Stimulated activated CD4-positive, alpha-beta T cell treated with anti-CD3 and anti-CD28 coated beads, Interleukin-2, amount 100 ng/mL, for 4 hours (primary cell): ENCODE data around the gene SIGLEC11.
"Not testable (repeated sequence)": the region's sequence is repeated elsewhere in the genome, so short reads cannot be mapped to it uniquely, and the experiment has no call there.

Experiments used
- DNase-seq: peaks from one replicate; pipeline ENCODE4 v3.0.0-alpha.2; 2020; ENCODE audit warnings: low read depth

Gene SIGLEC11

GRCh38 chr19:49924881-49925210, 36.1 kb downstream of the SIGLEC11 start:
- not testable (repeated sequence) for DNase-seq

DNA sequence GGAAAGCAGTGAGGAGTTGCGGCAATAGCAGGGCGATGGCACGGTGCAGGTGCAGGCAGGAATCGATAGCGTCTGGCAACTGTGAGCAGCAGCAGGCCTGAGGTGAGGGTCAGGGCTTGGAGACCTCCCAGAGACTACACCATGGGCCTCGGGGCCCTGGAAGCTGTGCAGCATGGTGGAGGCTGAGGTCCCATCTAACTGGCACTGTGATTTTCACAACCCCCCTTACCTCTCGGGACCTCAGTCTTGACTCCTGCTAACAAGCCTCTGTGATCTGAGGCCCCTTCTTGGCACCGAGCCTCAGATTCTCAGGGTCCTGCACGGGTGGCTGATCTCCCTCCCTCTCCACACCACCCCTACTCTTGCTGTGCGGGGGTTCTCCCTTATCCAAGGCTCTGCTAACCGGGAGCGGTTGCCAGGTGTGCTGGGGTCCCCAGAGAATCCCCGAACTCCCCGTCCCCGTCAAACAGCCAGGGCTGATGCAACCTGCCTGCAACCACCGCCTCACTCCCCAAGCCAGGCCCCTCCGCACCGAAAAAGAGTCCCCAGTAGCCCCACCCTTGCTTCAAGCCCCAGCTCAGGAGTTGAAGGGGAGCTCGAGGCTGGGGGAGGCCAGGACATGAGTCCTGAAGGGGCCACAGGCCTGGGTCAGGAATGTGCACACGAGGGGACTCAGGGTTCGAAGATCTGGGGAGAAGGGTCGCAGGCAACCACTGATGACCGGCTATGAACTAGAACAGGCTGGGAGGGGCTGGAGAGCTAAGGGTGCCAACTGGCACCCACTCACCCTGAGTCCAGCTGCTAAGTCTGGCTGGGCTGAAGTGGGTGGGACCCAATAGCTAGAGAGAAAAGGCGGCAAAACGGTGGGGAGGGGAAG, 36.7 kb downstream of the SIGLEC11 start:
- no peak for DNase-seq

- DNase-seq = no peak
Observed at GRCh38 chr19:49923055-49924003, 37.6 kb downstream of the SIGLEC11 start.

GRCh38 chr19:49921871-49922795, 38.8 kb downstream of the SIGLEC11 start:
- no peak for DNase-seq

- no peak for DNase-seq
Observed at GRCh38 chr19:49920624-49921363, 40.2 kb downstream of the SIGLEC11 start.

DNA sequence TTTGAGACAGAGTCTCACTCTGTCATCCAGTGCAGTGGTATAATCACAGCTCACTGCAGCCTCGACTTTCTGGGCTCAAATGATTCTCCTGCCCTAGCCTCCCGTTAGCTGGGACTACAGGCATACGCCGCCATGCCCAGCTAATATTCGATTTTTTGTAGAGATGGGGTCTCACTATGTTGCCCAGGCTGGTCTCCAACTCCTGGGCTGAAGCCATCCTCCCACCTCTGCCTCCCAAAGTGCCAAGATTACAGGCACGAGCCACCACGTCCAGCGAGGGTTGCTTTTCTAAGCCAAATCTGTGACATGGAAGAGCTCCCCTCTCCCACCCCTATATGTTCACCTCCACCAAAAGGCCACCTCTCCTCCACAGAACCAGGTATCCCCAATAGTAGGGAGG, 42.9 kb downstream of the SIGLEC11 start:
- DNase-seq = no peak

DNA sequence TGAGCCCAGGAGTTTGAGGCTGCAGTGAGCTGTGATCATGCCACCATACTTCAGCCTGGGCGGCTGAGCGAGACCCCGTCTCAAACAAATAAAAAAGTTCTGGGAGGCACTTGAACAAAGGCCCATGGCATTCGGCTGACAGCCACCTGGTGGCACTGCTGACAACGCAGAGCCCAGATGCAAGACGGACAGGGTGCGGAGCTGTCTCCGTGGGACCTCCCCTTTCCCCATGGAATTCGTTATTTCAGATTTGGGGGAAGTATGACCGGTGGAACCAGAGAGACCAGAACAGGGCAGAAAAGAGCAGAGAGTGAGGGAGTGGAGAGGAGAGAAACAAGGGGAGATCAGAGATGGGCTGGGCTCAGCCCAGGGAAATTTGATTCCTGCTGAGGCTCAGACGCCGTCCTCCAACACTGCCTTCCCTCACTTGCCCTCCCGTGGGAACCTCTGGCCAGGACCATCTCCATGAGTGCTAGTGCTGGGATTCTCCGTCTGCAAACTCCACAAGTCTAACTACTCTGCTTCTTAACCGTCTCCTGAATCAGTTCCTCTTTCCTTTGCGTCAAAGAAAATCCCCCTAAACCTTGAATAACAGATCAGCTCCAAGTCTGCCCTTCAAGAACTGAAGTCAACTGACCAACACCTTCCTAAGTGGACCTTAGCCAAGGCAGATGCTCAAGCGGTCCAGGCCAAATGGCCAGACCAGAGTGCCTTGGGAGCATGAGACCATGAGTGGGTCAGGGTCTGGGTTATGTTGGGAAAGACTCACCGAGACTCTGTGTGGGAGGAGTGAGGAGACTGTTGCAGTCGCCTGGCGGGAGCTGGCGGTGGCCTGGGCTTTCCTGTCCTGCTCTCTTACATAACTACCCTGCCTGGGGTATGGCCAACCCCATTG, 43.9 kb downstream of the SIGLEC11 start:
- no peak for DNase-seq

- DNase-seq = no peak
Observed at GRCh38 chr19:49915271-49915670, 45.7 kb downstream of the SIGLEC11 start.

DNA sequence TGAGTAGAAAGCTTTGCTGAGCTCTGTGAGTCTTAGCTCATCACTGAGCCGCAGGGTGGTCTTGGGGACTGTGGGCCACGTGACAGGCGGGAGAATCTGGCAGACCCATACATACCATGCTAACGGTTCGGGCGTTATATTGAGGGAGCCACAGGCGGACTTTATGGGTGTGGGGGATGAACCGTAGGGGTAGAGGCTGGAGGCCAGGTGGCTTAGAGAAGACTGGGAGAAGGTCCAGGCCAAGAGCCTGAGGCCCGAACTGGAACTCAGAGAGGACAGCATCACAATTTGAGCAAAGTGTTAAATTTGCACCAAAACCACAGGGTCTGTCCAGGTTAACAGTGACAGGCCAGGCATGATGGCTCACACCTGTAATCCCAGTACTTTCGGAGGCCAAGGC, 47.3 kb downstream of the SIGLEC11 start:
- no peak for DNase-seq

DNA sequence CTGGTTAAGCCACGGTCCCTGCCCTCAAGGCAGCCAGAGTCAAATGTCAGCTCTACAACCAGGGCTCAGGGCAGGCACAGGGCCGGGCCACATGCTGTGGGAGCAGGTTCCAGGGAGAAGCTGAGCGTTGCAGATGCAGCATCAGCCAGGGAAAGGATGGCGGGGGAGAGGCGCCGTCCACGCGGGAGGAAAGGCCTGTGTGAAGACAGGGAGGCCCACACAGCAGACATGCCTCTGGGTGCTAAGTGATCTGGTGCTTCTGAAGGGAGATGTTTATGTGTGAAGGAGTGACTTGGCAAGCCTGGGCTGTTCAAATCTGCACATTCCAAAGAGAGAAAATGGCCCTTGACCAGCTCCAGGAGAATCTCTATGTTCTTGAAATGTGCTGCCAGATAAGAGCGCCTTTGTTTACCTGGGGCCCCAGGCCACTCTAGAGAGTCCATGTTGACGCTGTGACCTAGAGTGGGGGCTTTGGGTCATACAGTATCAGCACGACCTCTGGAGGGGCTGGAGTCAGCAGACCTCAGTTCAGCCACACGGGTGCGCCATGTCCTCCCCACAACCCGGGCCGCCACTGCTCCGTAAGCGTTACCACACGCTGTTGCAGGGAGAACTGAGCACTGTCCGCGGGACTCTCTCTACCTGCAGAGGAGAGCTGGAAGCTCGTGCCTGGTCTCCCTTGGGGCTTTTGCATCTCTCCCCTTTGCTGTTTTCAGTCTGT, 47.8 kb downstream of the SIGLEC11 start:
- no peak for DNase-seq

GRCh38 chr19:49911381-49912145, 49.4 kb downstream of the SIGLEC11 start:
- no peak for DNase-seq

DNA sequence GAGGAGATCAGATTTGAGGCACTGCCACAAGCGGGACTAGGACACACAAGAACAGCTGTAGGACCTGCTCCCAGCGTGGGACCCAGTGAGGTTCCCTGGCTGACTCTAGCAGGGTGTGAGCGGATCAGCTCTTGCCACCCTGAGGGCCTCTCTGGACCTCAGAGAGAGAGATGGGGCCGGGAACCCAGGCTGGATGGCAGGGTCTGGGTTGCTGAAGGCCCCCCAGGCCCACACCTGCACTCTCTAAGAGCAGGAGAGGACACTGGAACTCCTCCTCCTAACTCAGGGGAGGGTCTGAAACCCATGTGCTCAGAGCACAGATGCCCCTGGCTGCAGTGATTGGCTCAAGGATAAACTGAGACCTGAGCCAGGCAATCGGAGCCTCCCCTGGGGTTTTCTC, 50.8 kb downstream of the SIGLEC11 start:
- DNase-seq = no peak

DNA sequence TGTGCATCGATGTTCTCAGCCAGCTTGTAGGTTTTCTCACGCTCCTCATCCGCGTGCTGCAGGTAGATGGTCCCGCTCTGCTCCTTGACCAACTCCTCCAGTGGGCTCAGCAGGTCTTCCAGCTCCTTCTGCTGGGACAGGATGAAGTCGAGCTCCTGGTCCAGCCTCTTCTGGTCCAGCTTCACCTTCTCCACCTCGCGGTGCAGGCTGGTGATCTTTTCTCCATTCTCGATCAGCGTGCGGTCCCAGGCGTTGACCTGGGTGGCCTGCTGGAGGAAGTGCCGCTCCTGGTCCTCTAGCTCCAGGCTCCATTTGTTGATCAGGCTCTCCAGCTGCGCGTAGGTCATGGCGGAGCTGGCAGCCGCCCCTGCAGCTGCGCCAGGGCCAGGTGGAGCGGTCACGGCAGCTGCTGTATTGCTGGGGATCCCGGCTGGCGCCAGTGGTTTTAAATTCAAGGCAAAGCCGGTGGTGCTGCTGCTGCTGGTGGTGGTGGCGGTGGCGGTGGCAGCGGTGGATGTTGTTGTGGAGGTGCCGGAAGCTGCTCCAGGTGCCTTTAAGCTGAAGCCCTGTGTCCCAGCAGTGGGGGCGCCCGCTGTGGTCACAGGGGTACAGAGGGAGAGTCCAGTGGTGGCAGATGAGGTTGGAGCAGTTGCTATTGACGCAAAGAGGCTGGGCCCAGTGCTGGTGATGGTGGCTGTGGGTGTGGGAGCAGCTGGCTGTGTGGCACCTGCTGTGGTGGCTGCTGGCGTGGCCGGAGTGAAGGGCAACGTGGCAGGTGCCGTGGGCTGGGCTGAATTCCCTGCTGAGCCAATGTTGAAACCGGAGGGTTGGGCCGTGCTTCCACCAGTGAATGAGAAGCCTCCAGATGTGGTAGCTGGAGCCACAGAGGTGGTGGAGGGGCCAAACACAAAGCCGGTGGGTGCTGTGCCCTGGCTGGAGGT, 52.2 kb downstream of the SIGLEC11 start:
- no peak for DNase-seq

- DNase-seq = no peak
Observed at GRCh38 chr19:49907745-49908446, 53.1 kb downstream of the SIGLEC11 start.

DNA sequence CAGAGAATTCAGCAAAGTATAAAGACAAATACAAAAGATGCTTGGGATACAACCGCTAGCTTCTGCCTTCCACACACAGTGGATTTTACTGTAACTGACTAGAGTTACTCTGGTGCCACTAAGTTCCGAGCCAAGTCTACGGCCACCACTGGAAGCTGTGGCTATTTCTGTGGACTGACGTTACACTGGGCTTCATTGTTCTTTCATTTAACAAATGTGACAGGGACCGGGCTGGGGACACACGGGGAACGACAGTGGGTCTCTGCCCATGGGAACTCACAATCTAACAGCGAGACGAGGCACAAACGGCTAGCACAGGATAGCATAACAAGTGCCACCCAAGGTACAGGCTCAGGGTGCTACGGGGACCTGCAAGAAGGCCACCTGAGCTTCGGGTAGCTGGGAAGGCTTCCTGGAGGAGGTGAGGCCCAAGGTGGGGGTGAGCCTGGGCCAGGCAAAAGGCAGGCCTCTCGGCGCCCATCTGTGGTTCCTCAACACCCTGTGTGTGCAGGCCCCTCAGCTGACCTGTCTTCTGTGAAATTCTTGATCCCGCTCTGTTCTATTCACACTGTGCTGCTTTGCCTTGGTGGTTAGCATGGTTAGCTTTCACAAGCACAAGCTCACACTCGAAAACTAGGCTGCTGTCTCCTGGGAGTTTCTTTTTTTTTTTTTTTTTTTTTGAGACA, 54.0 kb downstream of the SIGLEC11 start:
- DNase-seq = no peak

- DNase-seq = no peak
Observed at GRCh38 chr19:49904136-49904535, 56.8 kb downstream of the SIGLEC11 start.
